Measurements from ENCODE around the gene PXT1. TPM values are rescaled to one million over a fixed set of nuclear protein-coding genes. Genes with fewer than 3 reads are reported as not detected.
A peak's percentile ranks its signal among the peaks of the same experiment; 100 is the strongest.

The PXT1 gene
- total and polyA plus RNA-seq, 3 donors from 2014 or later: 1.8 to 4.2 (median 3.6) TPM

DNA sequence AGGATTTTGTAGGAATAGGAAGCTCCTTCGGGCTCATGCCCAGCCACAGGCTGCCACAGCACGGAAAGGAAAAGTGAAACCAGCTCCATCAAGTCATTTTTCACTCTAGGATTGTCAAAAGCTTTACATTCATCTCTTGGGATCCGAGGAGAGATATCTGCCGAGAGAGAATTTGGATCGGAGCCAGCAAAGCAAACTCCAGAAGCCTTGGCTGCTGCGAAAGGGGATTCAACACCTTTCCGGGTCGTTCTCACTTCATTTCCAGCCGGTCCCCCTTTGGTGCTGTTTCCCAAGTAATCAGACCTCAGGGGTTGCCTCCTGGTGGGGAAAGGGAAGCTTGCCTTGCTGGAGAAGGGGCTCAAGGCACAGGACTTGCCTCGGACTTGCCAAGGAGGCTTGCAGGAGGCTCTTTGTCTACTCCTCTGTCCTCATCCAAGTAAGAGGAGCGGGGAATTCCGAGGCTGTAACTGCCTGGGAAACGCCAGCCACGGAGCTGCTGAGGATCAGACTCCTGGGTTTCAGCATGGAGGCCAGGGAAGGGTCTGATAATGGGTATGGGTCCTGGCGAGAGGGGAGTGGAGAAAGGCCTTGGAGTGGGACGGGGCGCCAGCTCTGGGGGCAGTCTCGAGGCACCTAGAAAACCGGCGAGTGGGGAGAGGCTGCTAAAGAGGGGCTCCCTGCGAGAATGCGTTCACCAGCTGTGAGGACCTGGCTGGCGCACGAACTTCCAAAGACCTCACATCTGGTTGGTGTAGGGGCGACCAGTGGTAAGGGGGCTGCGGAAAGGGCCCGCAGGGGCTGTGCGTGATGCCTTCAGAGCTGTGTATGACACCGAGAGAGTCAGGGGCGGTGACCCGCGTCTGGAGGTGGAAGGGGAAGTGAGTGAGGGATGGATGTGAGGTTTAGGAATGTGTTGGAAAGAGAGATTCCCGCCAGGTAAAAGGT, 55.9 kb downstream of the PXT1 start:
- Histone ChIP-seq H3K36me3 (ENCODE audit: low read depth, missing control alignments) (no peaks in the 10 kb centered on the region), H3K4me1 (peaks cover 4% of the 10 kb centered on the region), H3K27ac (no peak overlapping the region), H3K9me3 (no peaks in the 10 kb centered on the region), H3K27me3 (no peaks in the 10 kb centered on the region), H3K4me3 (peak overlapping the region; percentile 24 to 58)
- peak; percentile 47 for DNase-seq
- WGBS, 2 donors: 2% methylated on average over 23 to 33 of the region's 33 CpGs
- no peak for TF ChIP-seq POLR2A (IDR thresholded peaks at IDR 0.05)
- TF ChIP-seq, protein P1, sequence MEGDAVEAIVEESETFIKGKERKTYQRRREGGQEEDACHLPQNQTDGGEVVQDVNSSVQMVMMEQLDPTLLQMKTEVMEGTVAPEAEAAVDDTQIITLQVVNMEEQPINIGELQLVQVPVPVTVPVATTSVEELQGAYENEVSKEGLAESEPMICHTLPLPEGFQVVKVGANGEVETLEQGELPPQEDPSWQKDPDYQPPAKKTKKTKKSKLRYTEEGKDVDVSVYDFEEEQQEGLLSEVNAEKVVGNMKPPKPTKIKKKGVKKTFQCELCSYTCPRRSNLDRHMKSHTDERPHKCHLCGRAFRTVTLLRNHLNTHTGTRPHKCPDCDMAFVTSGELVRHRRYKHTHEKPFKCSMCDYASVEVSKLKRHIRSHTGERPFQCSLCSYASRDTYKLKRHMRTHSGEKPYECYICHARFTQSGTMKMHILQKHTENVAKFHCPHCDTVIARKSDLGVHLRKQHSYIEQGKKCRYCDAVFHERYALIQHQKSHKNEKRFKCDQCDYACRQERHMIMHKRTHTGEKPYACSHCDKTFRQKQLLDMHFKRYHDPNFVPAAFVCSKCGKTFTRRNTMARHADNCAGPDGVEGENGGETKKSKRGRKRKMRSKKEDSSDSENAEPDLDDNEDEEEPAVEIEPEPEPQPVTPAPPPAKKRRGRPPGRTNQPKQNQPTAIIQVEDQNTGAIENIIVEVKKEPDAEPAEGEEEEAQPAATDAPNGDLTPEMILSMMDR (IDR thresholded peaks at IDR 0.05): peak in 1 of 3 experiments; percentile 5
- intact Hi-C loops (cut with DNase I; ENCODE audit: low total_unique reads): no loop called here

DNA sequence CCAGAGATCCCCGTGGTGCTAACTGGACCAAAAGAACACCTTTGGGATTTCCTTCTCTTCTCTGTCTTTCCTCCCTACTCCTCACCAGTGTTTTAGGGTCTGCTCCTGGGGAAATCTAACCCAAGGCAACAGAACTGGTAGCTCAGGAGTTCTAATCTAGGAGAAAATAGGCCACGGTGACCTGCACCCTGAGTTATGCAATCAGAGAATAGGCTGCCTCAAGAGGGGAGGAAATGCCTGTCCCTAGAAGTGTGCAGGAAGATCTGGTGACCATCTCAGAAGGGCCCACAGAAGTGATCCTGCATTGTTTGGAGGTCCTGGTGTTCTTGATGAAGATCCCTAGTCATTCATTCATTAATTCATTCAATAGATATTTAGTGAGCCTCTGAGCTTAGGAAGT, 58.6 kb downstream of the PXT1 start:
- no peak overlapping the region for H3K27ac ChIP-seq
- no peak for DNase-seq
- no peaks in the 10 kb centered on the region for H3K9me3 ChIP-seq
- no peak overlapping the region for H3K4me3 ChIP-seq
- WGBS, 2 donors: 83 to 92% methylated on average over 2 of the region's 2 CpGs
- peaks cover 4% of the 10 kb centered on the region for H3K4me1 ChIP-seq
- TF ChIP-seq, protein P1 (IDR thresholded peaks at IDR 0.05): no peak
- TF ChIP-seq POLR2A (IDR thresholded peaks at IDR 0.05): no peak
- H3K36me3 ChIP-seq (ENCODE audit: low read depth, missing control alignments): no peaks in the 10 kb centered on the region
- intact Hi-C loops (cut with DNase I; ENCODE audit: low total_unique reads): no loop called here
- no peaks in the 10 kb centered on the region for H3K27me3 ChIP-seq

DNA sequence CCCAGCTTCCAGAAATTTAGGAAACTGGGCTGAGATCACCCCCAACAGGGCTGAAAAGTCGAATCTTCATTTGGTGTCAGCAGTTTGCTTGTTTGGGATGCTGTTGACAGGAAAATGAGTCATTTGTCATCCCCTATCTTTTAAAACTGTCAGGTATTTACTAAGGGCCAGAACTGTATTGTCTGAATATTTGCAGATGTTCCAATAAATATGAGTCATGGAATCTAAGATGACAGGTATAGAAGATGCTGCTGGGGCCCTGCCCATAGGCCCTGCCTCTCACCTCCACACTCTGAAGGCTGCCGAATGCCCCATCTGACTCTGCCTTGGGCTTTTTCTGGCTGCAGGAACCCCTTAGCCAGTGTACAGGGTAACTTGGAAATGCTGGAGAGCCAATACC, 59.0 kb downstream of the PXT1 start:
- peaks cover 4% of the 10 kb centered on the region for H3K4me1 ChIP-seq
- no peak for DNase-seq
- intact Hi-C loops (cut with DNase I; ENCODE audit: low total_unique reads): no loop called here
- H3K9me3 ChIP-seq: no peaks in the 10 kb centered on the region
- TF ChIP-seq POLR2A (IDR thresholded peaks at IDR 0.05): no peak
- H3K27me3 ChIP-seq: no peaks in the 10 kb centered on the region
- H3K4me3 ChIP-seq: no peak overlapping the region
- no peaks in the 10 kb centered on the region for H3K36me3 ChIP-seq (ENCODE audit: low read depth, missing control alignments)
- H3K27ac ChIP-seq: no peak overlapping the region
- 88 to 89% methylated on average over 2 of the region's 2 CpGs for WGBS, 2 donors

DNA sequence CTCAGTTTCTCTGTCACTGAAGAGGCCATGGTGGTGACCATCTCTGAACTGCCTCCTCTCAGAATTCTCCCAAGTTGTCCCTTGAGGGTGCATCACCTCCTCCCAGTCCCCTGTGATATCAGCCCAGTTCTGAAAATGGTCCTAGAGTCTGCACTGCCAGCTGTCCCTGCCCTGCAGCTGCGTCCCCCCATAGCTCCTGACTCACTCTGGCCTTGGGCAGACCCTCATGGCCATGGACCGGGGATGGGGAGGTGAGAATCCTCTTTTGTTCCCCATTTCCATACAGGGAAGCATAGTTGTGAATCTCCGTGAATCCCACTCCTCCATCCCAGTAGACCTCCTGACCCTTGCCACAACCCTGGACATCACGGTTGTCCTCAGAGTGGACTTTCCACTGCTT, 59.7 kb downstream of the PXT1 start:
- WGBS, 2 donors: 68 to 81% methylated on average over 4 of the region's 4 CpGs

More for the DNA sequence above, 59.7 kb downstream of the PXT1 start:
- H3K4me1 ChIP-seq: peaks cover 4% of the 10 kb centered on the region
- no peak overlapping the region for H3K4me3 ChIP-seq
- H3K36me3 ChIP-seq (ENCODE audit: low read depth, missing control alignments): no peaks in the 10 kb centered on the region
- H3K9me3 ChIP-seq: no peaks in the 10 kb centered on the region
- TF ChIP-seq POLR2A (IDR thresholded peaks at IDR 0.05): no peak
- TF ChIP-seq, protein P1 (IDR thresholded peaks at IDR 0.05): no peak
- no peak for DNase-seq
- no peak overlapping the region for H3K27ac ChIP-seq
- no peaks in the 10 kb centered on the region for H3K27me3 ChIP-seq
- intact Hi-C loops (cut with DNase I; ENCODE audit: low total_unique reads): no loop called here

Measured in testis (tissue), 3 donors.